Neural crest cell (in vitro differentiated cells): Measurements from ENCODE around the gene MTHFD2. TPM values are rescaled to one million over a fixed set of nuclear protein-coding genes. Genes with fewer than 3 reads are reported as not detected.

Experiments used
- DNase-seq: peaks from one replicate; pipeline ENCODE4 v3.0.0; 2021; ENCODE audit warnings: low read depth, mixed read lengths, low spot score
- H3K27ac Mint-ChIP-seq: one replicate; pipeline ENCODE4 v1.8.0; 2021; ENCODE audit warnings: mild to moderate bottlenecking, mixed read lengths; ENCODE audit not compliant: unreplicated experiment
- H3K27me3 Mint-ChIP-seq: 2 replicates; pipeline ENCODE4 v1.8.0; 2021; ENCODE audit warnings: low read depth, mild to moderate bottlenecking, mixed read lengths
- H3K36me3 Mint-ChIP-seq: 2 replicates; pipeline ENCODE4 v1.8.0; 2021; ENCODE audit warnings: low read depth, mild to moderate bottlenecking, mixed read lengths
- H3K4me1 Mint-ChIP-seq: 2 replicates; pipeline ENCODE4 v1.8.0; 2021; ENCODE audit warnings: mixed read lengths
- H3K4me3 Mint-ChIP-seq: one replicate; pipeline ENCODE4 v1.8.0; 2021; ENCODE audit warnings: mild to moderate bottlenecking, mixed read lengths
- H3K9me3 Mint-ChIP-seq: 2 replicates; pipeline ENCODE4 v1.8.0; 2021; ENCODE audit warnings: mixed read lengths
- CTCF ChIP-seq: fragments of 200-600 bp; sonication (generic); conservative IDR thresholded peaks from 2 replicates; pipeline ENCODE4 v1.5.0; 2021; ENCODE audit warnings: antibody characterized with exemption, mild to moderate bottlenecking
- total RNA-seq: library from RNA; stranded (reverse); gene quantifications from 2 replicates; pipeline ENCODE4 v1.2.1, GENCODE V29; 2021

MTHFD2 gene
- total RNA-seq, 1 donor from 2014 or later: 101 TPM

GRCh38 chr2:74252036-74252435, 53.6 kb downstream of the MTHFD2 start:
- DNase-seq: no peak
- H3K27ac Mint-ChIP-seq: no peak overlapping the region
- no peaks in the 10 kb centered on the region for H3K27me3 Mint-ChIP-seq
- no peaks in the 10 kb centered on the region for H3K4me1 Mint-ChIP-seq
- H3K36me3 Mint-ChIP-seq: no peaks in the 10 kb centered on the region
- no peak overlapping the region for H3K4me3 Mint-ChIP-seq
- H3K9me3 Mint-ChIP-seq: no peaks in the 10 kb centered on the region
- no peak for TF ChIP-seq CTCF

GRCh38 chr2:74252862-74253261, 54.4 kb downstream of the MTHFD2 start:
- no peak for DNase-seq
- Mint-ChIP-seq H3K27me3 (no peaks in the 10 kb centered on the region), H3K9me3 (no peaks in the 10 kb centered on the region), H3K27ac (no peak overlapping the region), H3K4me3 (no peak overlapping the region), H3K4me1 (no peaks in the 10 kb centered on the region), H3K36me3 (no peaks in the 10 kb centered on the region)
- TF ChIP-seq CTCF: no peak

- no peaks in the 10 kb centered on the region for H3K27me3 Mint-ChIP-seq
- DNase-seq: no peak
- H3K36me3 Mint-ChIP-seq: no peaks in the 10 kb centered on the region
- H3K27ac Mint-ChIP-seq: no peak overlapping the region
- no peaks in the 10 kb centered on the region for H3K4me1 Mint-ChIP-seq
- H3K9me3 Mint-ChIP-seq: no peaks in the 10 kb centered on the region
- H3K4me3 Mint-ChIP-seq: no peak overlapping the region
- no peak for TF ChIP-seq CTCF
Measured at GRCh38 chr2:74253306-74253970, 55.0 kb downstream of the MTHFD2 start.

GRCh38 chr2:74253971-74254310, 55.5 kb downstream of the MTHFD2 start:
- no peak for DNase-seq
- H3K27me3 Mint-ChIP-seq: no peaks in the 10 kb centered on the region
- H3K4me1 Mint-ChIP-seq: no peaks in the 10 kb centered on the region
- no peak overlapping the region for H3K4me3 Mint-ChIP-seq
- no peaks in the 10 kb centered on the region for H3K9me3 Mint-ChIP-seq
- H3K36me3 Mint-ChIP-seq: no peaks in the 10 kb centered on the region
- H3K27ac Mint-ChIP-seq: no peak overlapping the region
- no peak for TF ChIP-seq CTCF

- DNase-seq: no peak
- Mint-ChIP-seq H3K4me3 (no peak overlapping the region), H3K36me3 (no peaks in the 10 kb centered on the region), H3K27me3 (no peaks in the 10 kb centered on the region), H3K27ac (peak overlapping the region; percentile 27), H3K9me3 (no peaks in the 10 kb centered on the region), H3K4me1 (peaks cover 5% of the 10 kb centered on the region)
- no peak for TF ChIP-seq CTCF
Measured at GRCh38 chr2:74255660-74256213, 57.3 kb downstream of the MTHFD2 start.
